ENCODE results near the gene LEKR1.

DNA sequence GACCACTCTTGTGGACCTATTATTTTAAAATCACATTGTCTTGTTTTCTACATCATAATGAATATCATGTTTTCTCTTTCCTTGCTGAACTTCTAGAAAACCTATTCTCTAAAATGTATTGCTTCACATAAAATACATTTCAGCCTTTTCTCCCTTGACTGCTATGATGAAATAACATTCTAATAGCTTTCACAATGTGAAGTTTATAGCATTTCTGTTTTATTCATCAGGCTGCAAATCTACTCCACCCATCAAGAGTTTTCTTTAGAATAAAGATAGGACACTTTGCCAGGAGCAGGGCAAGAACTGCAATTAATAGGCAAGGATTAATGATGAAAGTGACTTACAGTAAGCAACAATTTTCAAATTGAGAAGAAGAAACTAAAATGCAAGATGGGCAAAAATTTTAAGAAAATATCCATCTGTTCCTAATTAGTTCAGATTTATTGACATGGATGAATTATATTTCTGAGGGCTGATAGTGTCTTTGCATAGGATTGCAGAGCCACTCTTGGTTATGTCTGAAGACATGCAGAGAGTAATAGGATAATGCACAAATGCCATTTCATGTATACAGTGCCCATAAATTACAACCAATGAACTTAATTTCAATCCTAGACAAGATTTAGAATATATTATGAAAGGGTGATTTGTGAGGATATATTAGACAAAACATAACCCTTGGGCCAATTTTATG is 21.7 kb downstream of the LEKR1 start:
- TF ChIP-seq TAF1 (IDR thresholded peaks at IDR 0.05; ENCODE audit: borderline replicate concordance, insufficient read depth, low read length) (no peak), POLR2AphosphoS5 (IDR thresholded peaks at IDR 0.05; ENCODE audit: low read depth, low read length) (no peak), REST (IDR thresholded peaks at IDR 0.05; ENCODE audit: insufficient read depth in 1 of 2, low read depth in 2 of 2, low read length in 2 of 2) (no peak), FOXP2 (optimal IDR thresholded peaks at IDR 0.05; ENCODE audit: borderline replicate concordance, extremely low read depth, extremely low read length, insufficient read depth) (no peak)

All from PFSK-1 (cell line).